PC-9 (cell line): ENCODE data around the gene FASN. TPM values are rescaled to one million over a fixed set of nuclear protein-coding genes. Genes with fewer than 3 reads are reported as not detected.

Experiments
- BruUV-seq: library from RNA; stranded (reverse); fragments of 400-500 nt; replicated peaks from 2 replicates; lab custom pipeline; 2021; lab: Mats Ljungman, UMichigan
- CTCF ChIA-PET: fragments of 300-600 bp; sonication (Branson Sonifier 250); formaldehyde crosslinking; loops from one replicate; lab custom pipeline; 2022; ENCODE audit warnings: antibody characterized with exemption; lab: Charles Lee
- POLR2A ChIA-PET: fragments of 300-600 bp; sonication (Branson Sonifier 250); formaldehyde crosslinking; loops from one replicate; lab custom pipeline; 2022; ENCODE audit warnings: antibody characterized with exemption; ENCODE audit not compliant: unreplicated experiment; lab: Charles Lee
- DNase-seq, 2 experiments: peaks; one replicate each; pipeline versions ENCODE4 v3.0.0 to v3.0.0-alpha.2; 2015 to 2022; ENCODE audit warnings: mixed read lengths in 1 of 2
- H2AFZ ChIP-seq: fragments of 200-600 bp; sonication (generic); 2 replicates; pipeline ENCODE4 v1.8.1; 2017; ENCODE audit warnings: antibody characterized with exemption
- H3F3A ChIP-seq: fragments of 200-600 bp; sonication (generic); 2 replicates; pipeline ENCODE4 v1.8.1; 2017; ENCODE audit warnings: antibody characterized with exemption, mild to moderate bottlenecking, low read depth; ENCODE audit not compliant: insufficient read depth
- H3K27ac ChIP-seq: fragments of 200-600 bp; sonication (generic); 2 replicates; pipeline ENCODE4 v1.6.1; 2016; ENCODE audit warnings: mixed run types
- H3K27me3 ChIP-seq: fragments of 200-600 bp; sonication (generic); 2 replicates; pipeline ENCODE4 v1.6.1; 2016; ENCODE audit warnings: low read depth, mixed run types; ENCODE audit not compliant: insufficient read depth
- H3K36me3 ChIP-seq: fragments of 200-600 bp; sonication (generic); 2 replicates; pipeline ENCODE4 v1.6.1; 2016; ENCODE audit warnings: low read depth, mixed run types
- H3K4me1 ChIP-seq: fragments of 200-600 bp; sonication (generic); replicated peaks from 2 replicates; pipeline ENCODE4 v1.6.1; 2016; ENCODE audit warnings: mixed run types; ENCODE audit not compliant: insufficient read depth
- H3K4me2 ChIP-seq: fragments of 200-600 bp; sonication (generic); 2 replicates; pipeline ENCODE4 v1.6.1; 2017; ENCODE audit warnings: mixed run types
- H3K4me3 ChIP-seq: fragments of 200-600 bp; sonication (generic); 2 replicates; pipeline ENCODE4 v1.6.1; 2016; ENCODE audit warnings: mixed run types
- H3K79me2 ChIP-seq: fragments of 200-600 bp; sonication (generic); 2 replicates; pipeline ENCODE4 v1.6.1; 2017; ENCODE audit warnings: low read depth, mixed run types
- H3K9me2 ChIP-seq: fragments of 200-600 bp; sonication (generic); 2 replicates; pipeline ENCODE4 v1.8.1; 2017; ENCODE audit warnings: mild to moderate bottlenecking; ENCODE audit not compliant: insufficient read depth
- H3K9me3 ChIP-seq: fragments of 200-600 bp; sonication (generic); 2 replicates; pipeline ENCODE4 v1.8.1; 2016; ENCODE audit warnings: low read depth; ENCODE audit not compliant: insufficient read depth
- H4K20me1 ChIP-seq: fragments of 200-600 bp; sonication (generic); 2 replicates; pipeline ENCODE4 v1.8.1; 2017; ENCODE audit not compliant: insufficient read depth
- EZH2 ChIP-seq: fragments of 200-600 bp; sonication (generic); IDR thresholded peaks from 2 replicates; pipeline ENCODE4 v1.8.0; 2017; ENCODE audit warnings: antibody characterized with exemption, low read depth
- intact Hi-C: fragments of 100-400 bp; cut with micrococcal nuclease; formaldehyde crosslinking; loops from one replicate; pipeline ENCODE4 v1.10.0; 2022; ENCODE audit not compliant: unreplicated experiment
- total RNA-seq: library from RNA; stranded (reverse); gene quantifications from 2 replicates; pipeline ENCODE4 v1.2.3, GENCODE V29; 2021
- TF ChIP-seq, protein P1 (sequence below): fragments of 200-600 bp; sonication (generic); conservative IDR thresholded peaks from 2 replicates; pipeline ENCODE4 v1.6.1; 2017; ENCODE audit warnings: mixed run types, antibody characterized with exemption, mild to moderate bottlenecking, moderate library complexity

The FASN gene
- total RNA-seq, 1 experiment from 2014 or later, result 658 TPM

- CTCF ChIA-PET, result no interaction called here
- BruUV-seq, result no TSS peak
Observed at GRCh38 chr17:82127704-82128103, 29.7 kb upstream of the FASN start.

DNA sequence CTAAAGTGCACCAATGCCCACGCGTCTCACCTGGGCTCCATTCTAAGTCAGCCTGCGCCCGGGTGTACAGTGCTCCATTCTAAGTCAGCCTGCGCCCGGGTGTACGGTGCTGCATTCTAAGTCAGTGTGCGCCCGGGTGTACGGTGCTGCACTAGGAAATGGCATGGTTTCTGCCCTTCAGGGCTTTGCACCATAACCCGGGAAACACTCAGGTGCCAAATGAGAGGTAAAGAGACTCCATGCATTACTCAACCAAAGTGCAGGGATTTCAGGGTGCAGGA is 29.2 kb upstream of the FASN start:
- no peak overlapping the region for H3K4me2 ChIP-seq
- H3K4me1 ChIP-seq, result no peaks in the 10 kb centered on the region
- no peak overlapping the region for H2AFZ ChIP-seq
- no peaks in the 10 kb centered on the region for H3K79me2 ChIP-seq
- TF ChIP-seq EZH2, result no peak
- TF ChIP-seq, protein P1, sequence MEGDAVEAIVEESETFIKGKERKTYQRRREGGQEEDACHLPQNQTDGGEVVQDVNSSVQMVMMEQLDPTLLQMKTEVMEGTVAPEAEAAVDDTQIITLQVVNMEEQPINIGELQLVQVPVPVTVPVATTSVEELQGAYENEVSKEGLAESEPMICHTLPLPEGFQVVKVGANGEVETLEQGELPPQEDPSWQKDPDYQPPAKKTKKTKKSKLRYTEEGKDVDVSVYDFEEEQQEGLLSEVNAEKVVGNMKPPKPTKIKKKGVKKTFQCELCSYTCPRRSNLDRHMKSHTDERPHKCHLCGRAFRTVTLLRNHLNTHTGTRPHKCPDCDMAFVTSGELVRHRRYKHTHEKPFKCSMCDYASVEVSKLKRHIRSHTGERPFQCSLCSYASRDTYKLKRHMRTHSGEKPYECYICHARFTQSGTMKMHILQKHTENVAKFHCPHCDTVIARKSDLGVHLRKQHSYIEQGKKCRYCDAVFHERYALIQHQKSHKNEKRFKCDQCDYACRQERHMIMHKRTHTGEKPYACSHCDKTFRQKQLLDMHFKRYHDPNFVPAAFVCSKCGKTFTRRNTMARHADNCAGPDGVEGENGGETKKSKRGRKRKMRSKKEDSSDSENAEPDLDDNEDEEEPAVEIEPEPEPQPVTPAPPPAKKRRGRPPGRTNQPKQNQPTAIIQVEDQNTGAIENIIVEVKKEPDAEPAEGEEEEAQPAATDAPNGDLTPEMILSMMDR, result no peak
- no peaks in the 10 kb centered on the region for H3F3A ChIP-seq
- no peak for DNase-seq
- BruUV-seq, result no TSS peak
- intact Hi-C loops, result no loop called here
- H3K27me3 ChIP-seq, result no peaks in the 10 kb centered on the region
- no peaks in the 10 kb centered on the region for H3K36me3 ChIP-seq
- CTCF ChIA-PET, result no interaction called here
- H4K20me1 ChIP-seq, result no peaks in the 10 kb centered on the region
- no peak overlapping the region for H3K4me3 ChIP-seq
- H3K27ac ChIP-seq, result no peak overlapping the region
- H3K9me2 ChIP-seq, result no peaks in the 10 kb centered on the region
- no peaks in the 10 kb centered on the region for H3K9me3 ChIP-seq
- POLR2A ChIA-PET, result interaction anchor here (0.7 kb wide), 1 partner anchor 29 kb away, joined by 4 read pairs; no protein-coding TSS in a partner anchor

More at GRCh38 chr17:82127704-82128103, 29.7 kb upstream of the FASN start:
- H4K20me1 ChIP-seq, result no peaks in the 10 kb centered on the region
- H3K9me3 ChIP-seq, result no peaks in the 10 kb centered on the region
- no peaks in the 10 kb centered on the region for H3K27me3 ChIP-seq
- POLR2A ChIA-PET, result interaction anchor here (0.7 kb wide), 1 partner anchor 28 kb away, joined by 4 read pairs; no protein-coding TSS in a partner anchor
- H3K4me2 ChIP-seq, result no peak overlapping the region
- no peaks in the 10 kb centered on the region for H3K4me1 ChIP-seq
- no peak for TF ChIP-seq EZH2
- no peak overlapping the region for H2AFZ ChIP-seq
- intact Hi-C loops, result no loop called here
- no peaks in the 10 kb centered on the region for H3K9me2 ChIP-seq
- H3K36me3 ChIP-seq, result no peaks in the 10 kb centered on the region
- no peaks in the 10 kb centered on the region for H3F3A ChIP-seq
- no peak for DNase-seq
- H3K27ac ChIP-seq, result no peak overlapping the region
- H3K4me3 ChIP-seq, result no peak overlapping the region
- no peaks in the 10 kb centered on the region for H3K79me2 ChIP-seq

DNA sequence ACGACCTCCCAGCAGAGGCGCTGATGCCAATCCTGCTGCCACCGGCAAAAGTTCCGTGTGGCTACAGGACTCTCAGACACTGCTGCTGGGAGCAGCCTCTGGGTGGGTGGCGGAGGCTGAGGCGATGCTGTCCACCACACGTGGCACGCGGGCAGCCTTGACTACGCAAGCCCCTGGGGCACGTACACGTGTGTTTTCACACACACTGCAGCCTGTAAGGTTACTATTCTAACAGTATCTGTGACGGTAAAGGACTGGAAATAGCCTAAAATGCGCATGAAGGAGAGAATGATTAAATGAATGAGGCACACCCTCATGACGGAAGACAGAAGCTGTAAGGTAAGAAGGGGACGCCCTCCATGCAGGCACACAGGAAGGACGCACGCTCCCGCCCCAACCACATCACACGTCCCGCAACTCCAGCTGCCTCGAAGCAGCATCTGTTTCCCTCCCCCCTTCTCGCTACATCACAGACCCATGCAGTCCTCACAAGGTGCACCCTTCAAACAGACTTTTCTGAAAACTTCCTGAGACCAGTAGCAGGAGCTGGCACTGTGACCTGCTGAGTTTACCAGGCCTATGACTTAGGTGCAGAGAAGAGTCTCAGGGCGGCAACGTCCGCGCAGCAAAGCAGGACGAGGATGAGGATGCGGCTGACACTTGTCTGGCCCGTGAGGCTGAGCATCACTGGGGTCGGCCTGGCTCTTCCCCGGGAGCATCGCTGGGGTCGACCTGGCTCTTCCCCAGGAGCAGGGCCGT is 28.7 kb upstream of the FASN start:
- Histone ChIP-seq H3K4me3 (no peak overlapping the region), H3K4me2 (no peak overlapping the region), H3K36me3 (no peaks in the 10 kb centered on the region), H3K4me1 (no peaks in the 10 kb centered on the region), H4K20me1 (no peaks in the 10 kb centered on the region), H3K79me2 (no peaks in the 10 kb centered on the region), H3K9me2 (no peaks in the 10 kb centered on the region), H3K27ac (no peak overlapping the region), H3K27me3 (no peaks in the 10 kb centered on the region), H3K9me3 (no peaks in the 10 kb centered on the region), H3F3A (no peaks in the 10 kb centered on the region), H2AFZ (no peak overlapping the region)
- intact Hi-C loops, result no loop called here
- POLR2A ChIA-PET, result interaction anchor here (0.6 kb wide), 1 partner anchor 524 kb away, joined by 8 read pairs; no protein-coding TSS in a partner anchor
- BruUV-seq, result no TSS peak
- no peak for DNase-seq
- TF ChIP-seq, protein P1, result no peak
- TF ChIP-seq EZH2, result no peak
- CTCF ChIA-PET, result no interaction called here
